Right lobe of liver (tissue), 4 donors: ENCODE results near the gene DMRT1.
A peak's percentile ranks its signal among the peaks of the same experiment; 100 is the strongest.

Experiments
- POLR2A ChIP-seq: fragments of 450-650 bp; IDR thresholded peaks from one replicate; pipeline ENCODE4 v1.6.1; 2017; ENCODE audit warnings: antibody characterized with exemption, mild to moderate bottlenecking
- TF ChIP-seq, protein P1 (sequence below), 4 donors: fragments of 200-600 bp in 3 of 4; fragments of 450-650 bp in 1 of 4; IDR thresholded peaks; one replicate each; pipeline versions ENCODE4 v1.5.1 to v1.8.0; 2016 to 2022; ENCODE audit warnings: antibody characterized with exemption in 4 of 4, mild to moderate bottlenecking in 2 of 4
- donor health status: DM: no; HTN: no; CAD: no.
- donor health status: DM: no; HTN: no; CAD: no.
- donor health status: DM: no; HTN: yes; CAD: no.

DNA sequence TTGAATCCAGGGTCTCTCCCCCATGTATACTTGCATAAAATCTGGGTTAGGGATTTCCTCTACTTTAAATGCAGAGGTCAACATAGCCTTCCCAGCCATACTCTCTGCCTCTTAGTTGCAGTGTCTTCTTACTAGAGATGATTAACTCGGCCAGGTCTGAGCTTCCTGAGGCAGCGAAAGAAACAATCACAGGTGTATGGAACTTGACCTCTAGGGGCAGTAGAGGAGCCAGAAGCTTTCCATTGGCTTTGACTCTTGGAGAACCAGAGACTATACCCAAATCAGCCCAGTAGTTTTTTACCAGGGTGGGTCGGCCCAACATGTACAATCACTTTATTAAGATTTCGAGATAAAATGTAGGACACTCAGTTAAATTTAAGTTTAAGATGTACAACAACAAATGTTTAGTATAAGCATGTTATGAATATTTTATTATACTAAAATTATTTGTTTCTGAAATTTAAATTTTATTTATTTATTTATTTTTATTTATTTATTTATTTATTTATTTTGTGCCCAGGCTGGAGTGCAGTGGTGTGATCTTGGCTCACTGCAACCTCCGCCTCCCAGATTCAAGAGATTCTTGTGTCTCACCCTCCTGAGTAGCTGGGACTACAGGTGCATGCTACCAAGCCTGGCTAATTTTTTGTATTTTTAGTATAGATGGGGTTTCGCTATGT, 87.0 kb downstream of the DMRT1 start:
- TF ChIP-seq, protein P1, sequence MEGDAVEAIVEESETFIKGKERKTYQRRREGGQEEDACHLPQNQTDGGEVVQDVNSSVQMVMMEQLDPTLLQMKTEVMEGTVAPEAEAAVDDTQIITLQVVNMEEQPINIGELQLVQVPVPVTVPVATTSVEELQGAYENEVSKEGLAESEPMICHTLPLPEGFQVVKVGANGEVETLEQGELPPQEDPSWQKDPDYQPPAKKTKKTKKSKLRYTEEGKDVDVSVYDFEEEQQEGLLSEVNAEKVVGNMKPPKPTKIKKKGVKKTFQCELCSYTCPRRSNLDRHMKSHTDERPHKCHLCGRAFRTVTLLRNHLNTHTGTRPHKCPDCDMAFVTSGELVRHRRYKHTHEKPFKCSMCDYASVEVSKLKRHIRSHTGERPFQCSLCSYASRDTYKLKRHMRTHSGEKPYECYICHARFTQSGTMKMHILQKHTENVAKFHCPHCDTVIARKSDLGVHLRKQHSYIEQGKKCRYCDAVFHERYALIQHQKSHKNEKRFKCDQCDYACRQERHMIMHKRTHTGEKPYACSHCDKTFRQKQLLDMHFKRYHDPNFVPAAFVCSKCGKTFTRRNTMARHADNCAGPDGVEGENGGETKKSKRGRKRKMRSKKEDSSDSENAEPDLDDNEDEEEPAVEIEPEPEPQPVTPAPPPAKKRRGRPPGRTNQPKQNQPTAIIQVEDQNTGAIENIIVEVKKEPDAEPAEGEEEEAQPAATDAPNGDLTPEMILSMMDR (IDR thresholded peaks at IDR 0.05): peak in 3 of 4 donors; percentile 31 to 48 (median 37)
- no peak for TF ChIP-seq POLR2A
